PC-3 (cell line): ENCODE results near the gene ABLIM1. TPM values are rescaled to one million over a fixed set of nuclear protein-coding genes. Genes with fewer than 3 reads are reported as not detected.

ENCODE experiments used
- ATAC-seq: fragments of 200-7000 bp; cut with Tn5 transposase; 2 replicates; pipeline ENCODE4 v1.9.1; 2020; ENCODE audit warnings: mild to moderate bottlenecking, moderate library complexity
- BruUV-seq: library from RNA; stranded (reverse); fragments of 400-500 nt; replicated peaks from 2 replicates; lab custom pipeline; 2021; lab: Mats Ljungman, UMichigan
- CTCF ChIA-PET: fragments of 300-600 bp; sonication (Branson Sonifier 250); formaldehyde crosslinking; loops from one replicate; lab custom pipeline; 2022; ENCODE audit warnings: antibody characterized with exemption; lab: Charles Lee
- POLR2A ChIA-PET: fragments of 300-600 bp; sonication (Branson Sonifier 250); formaldehyde crosslinking; loops from one replicate; lab custom pipeline; 2022; ENCODE audit warnings: antibody characterized with exemption; ENCODE audit not compliant: unreplicated experiment; lab: Charles Lee
- DNase-seq: peaks from one replicate; pipeline ENCODE4 v3.0.0-alpha.2; 2015
- H2AFZ ChIP-seq: fragments of 300-600 bp; sonication (generic); 2 replicates; pipeline ENCODE4 v1.6.0; 2016; ENCODE audit warnings: antibody characterized with exemption, low read length
- H3F3A ChIP-seq: fragments of 300-600 bp; sonication (generic); one replicate; pipeline ENCODE4 v1.6.0; 2017; ENCODE audit warnings: antibody characterized with exemption, low read length, control low read depth, mild to moderate bottlenecking; ENCODE audit not compliant: unreplicated experiment
- H3K27ac ChIP-seq: fragments of 300-600 bp; sonication (generic); 2 replicates; pipeline ENCODE4 v1.5.1; 2016; ENCODE audit warnings: mild to moderate bottlenecking, low read length
- H3K27me3 ChIP-seq: fragments of 300-600 bp; sonication (generic); 2 replicates; pipeline ENCODE4 v1.6.1; 2016; ENCODE audit warnings: low read length, mixed read lengths
- H3K36me3 ChIP-seq: fragments of 300-600 bp; sonication (generic); 2 replicates; pipeline ENCODE4 v1.6.1; 2016; ENCODE audit warnings: low read depth, mixed run types, low read length, mixed read lengths
- H3K4me1 ChIP-seq: fragments of 300-600 bp; sonication (generic); 2 replicates; pipeline ENCODE4 v1.5.1; 2016; ENCODE audit warnings: low read length; ENCODE audit not compliant: insufficient read depth
- H3K4me2 ChIP-seq: fragments of 300-600 bp; sonication (generic); 2 replicates; pipeline ENCODE4 v1.6.0; 2016; ENCODE audit warnings: low read length
- H3K4me3 ChIP-seq: fragments of 300-600 bp; sonication (generic); 2 replicates; pipeline ENCODE4 v1.5.1; 2016; ENCODE audit warnings: mild to moderate bottlenecking, low read length, mixed read lengths
- H3K79me2 ChIP-seq: fragments of 300-600 bp; sonication (generic); 2 replicates; pipeline ENCODE4 v1.6.1; 2017; ENCODE audit warnings: low read length, mixed read lengths
- H3K9ac ChIP-seq: fragments of 300-600 bp; sonication (generic); 2 replicates; pipeline ENCODE4 v1.6.0; 2016; ENCODE audit warnings: mild to moderate bottlenecking, low read length
- H3K9me2 ChIP-seq: fragments of 300-600 bp; sonication (generic); replicated peaks from 2 replicates; pipeline ENCODE4 v1.6.1; 2016; ENCODE audit warnings: mixed run types, low read length, mixed read lengths
- H3K9me3 ChIP-seq: fragments of 300-600 bp; sonication (generic); 2 replicates; pipeline ENCODE4 v1.6.1; 2016; ENCODE audit warnings: low read length, mixed read lengths
- H4K20me1 ChIP-seq: fragments of 300-600 bp; sonication (generic); 2 replicates; pipeline ENCODE4 v1.6.1; 2016; ENCODE audit warnings: low read length, mixed read lengths
- EZH2 ChIP-seq: fragments of 300-600 bp; sonication (generic); IDR thresholded peaks from one replicate; pipeline ENCODE4 v1.6.1; 2017; ENCODE audit warnings: antibody characterized with exemption, mild to moderate bottlenecking, low read length; ENCODE audit not compliant: unreplicated experiment
- EZH2phosphoT487 ChIP-seq: fragments of 300-600 bp; sonication (generic); IDR thresholded peaks from 2 replicates; pipeline ENCODE4 v1.6.1; 2018; ENCODE audit warnings: mild to moderate bottlenecking, antibody characterized with exemption, low read length, borderline replicate concordance
- intact Hi-C: fragments of 100-400 bp; cut with micrococcal nuclease; formaldehyde crosslinking; loops from 2 replicates; pipeline ENCODE4 v1.9.0; 2023
- total RNA-seq: library from RNA; depleted of rRNA; stranded (reverse); fragments of >200 nt; gene quantifications from 2 replicates; pipeline ENCODE4 v1.2.3, GENCODE V29; 2014
- TF ChIP-seq, protein P1 (sequence below): fragments of 300-600 bp; sonication (generic); conservative IDR thresholded peaks from 2 replicates; pipeline ENCODE4 v1.5.1; 2017; ENCODE audit warnings: antibody characterized with exemption, low read depth, mild to moderate bottlenecking, low read length

ABLIM1 gene
- total RNA-seq, 1 experiment from 2014 or later = 12.3 TPM

DNA sequence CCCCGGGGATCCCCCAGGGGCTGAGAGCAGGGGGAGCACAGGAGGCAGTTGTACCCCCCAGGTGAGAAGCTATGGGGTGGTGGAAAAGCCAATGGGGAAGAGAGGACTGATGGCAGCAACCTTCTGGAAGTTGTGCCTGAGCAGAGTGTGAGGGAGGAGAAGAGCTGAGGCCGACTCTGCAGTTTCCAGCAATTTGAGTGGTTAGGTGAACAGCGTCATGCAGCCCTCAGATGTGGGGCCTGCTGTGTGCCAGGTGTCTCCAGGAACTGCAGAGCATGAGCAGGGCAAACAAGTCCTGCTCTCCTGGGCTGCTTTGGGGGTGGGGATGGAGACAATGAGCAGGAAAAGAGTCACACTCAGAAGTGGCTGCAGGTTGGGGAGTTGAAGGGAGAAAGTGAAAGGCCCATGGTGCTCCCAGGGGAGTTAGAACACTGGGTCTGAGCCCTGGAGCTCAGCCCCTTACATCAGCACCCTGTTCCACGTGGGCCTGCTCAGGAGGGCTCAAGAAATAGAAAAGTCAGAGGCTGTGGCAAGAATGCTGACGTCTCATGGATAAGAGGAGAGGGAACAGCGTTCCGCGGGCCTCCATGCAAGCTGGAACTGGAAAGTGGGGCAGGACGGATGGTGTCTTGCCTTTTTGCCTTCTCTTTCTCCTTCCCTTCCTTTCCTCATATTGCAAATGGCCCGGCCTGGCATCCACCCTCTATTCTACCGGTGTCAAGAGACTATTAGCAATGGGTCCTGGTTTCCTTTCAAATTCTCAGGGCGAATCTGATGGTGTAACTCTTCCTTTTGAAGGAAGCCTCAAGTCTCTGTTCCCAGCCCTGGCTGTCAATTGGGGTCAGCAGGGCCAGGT is 249.7 kb downstream of the ABLIM1 start:
- BruUV-seq = no TSS peak
- H3K4me1 ChIP-seq = peaks cover 18% of the 10 kb centered on the region
- no peak overlapping the region for H2AFZ ChIP-seq

DNA sequence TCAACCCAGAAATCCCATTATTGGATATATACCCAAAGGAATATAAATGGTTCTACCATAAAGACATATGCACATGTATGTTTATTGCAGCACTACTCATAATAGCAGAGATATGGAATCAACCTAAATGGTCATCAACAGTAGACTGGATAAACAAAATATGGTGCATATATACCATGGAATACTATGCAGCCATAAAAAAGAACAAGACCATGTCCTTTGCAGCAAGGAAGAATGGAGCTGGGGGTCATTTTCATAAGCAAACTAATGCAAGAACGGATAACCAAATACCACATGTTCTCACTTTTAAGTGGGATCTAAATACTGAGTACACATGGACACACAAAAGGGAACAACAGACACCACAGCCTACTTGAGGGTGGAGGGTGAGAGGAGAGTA is 251.6 kb downstream of the ABLIM1 start:
- Histone ChIP-seq H3K9me3 (no peaks in the 10 kb centered on the region), H3K9me2 (no peaks in the 10 kb centered on the region), H3K79me2 (no peaks in the 10 kb centered on the region), H3F3A (no peaks in the 10 kb centered on the region), H3K36me3 (no peaks in the 10 kb centered on the region), H4K20me1 (no peaks in the 10 kb centered on the region), H3K27me3 (0 out of 2 replicates have a peak, but pooled peaks cover 13% of the 10 kb centered on the region), H3K27ac (no peak overlapping the region), H3K4me2 (no peak overlapping the region), H3K4me1 (peaks cover 8% of the 10 kb centered on the region; the same call in 1 of the 2 replicates), H3K9ac (no peak overlapping the region), H3K4me3 (no peak overlapping the region), H2AFZ (no peak overlapping the region)
- ChIA-PET CTCF (no interaction called here), POLR2A (no interaction called here)
- BruUV-seq = no TSS peak
- intact Hi-C loops = no loop called here
- TF ChIP-seq EZH2phosphoT487 = no peak
- TF ChIP-seq, protein P1, sequence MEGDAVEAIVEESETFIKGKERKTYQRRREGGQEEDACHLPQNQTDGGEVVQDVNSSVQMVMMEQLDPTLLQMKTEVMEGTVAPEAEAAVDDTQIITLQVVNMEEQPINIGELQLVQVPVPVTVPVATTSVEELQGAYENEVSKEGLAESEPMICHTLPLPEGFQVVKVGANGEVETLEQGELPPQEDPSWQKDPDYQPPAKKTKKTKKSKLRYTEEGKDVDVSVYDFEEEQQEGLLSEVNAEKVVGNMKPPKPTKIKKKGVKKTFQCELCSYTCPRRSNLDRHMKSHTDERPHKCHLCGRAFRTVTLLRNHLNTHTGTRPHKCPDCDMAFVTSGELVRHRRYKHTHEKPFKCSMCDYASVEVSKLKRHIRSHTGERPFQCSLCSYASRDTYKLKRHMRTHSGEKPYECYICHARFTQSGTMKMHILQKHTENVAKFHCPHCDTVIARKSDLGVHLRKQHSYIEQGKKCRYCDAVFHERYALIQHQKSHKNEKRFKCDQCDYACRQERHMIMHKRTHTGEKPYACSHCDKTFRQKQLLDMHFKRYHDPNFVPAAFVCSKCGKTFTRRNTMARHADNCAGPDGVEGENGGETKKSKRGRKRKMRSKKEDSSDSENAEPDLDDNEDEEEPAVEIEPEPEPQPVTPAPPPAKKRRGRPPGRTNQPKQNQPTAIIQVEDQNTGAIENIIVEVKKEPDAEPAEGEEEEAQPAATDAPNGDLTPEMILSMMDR = no peak
- TF ChIP-seq EZH2 = no peak
- DNase-seq (no peak), ATAC-seq (no peak)

More for the DNA sequence above, 249.7 kb downstream of the ABLIM1 start:
- ATAC-seq = no peak
- H3K27ac ChIP-seq = no peak overlapping the region
- no peak for DNase-seq
- H3K9me3 ChIP-seq = no peaks in the 10 kb centered on the region
- H3K9ac ChIP-seq = no peak overlapping the region
- H3K9me2 ChIP-seq = no peaks in the 10 kb centered on the region
- no peaks in the 10 kb centered on the region for H4K20me1 ChIP-seq
- ChIA-PET CTCF (no interaction called here), POLR2A (no interaction called here)
- H3K4me3 ChIP-seq = no peak overlapping the region
- H3K4me2 ChIP-seq = no peak overlapping the region
- H3K27me3 ChIP-seq = 0 out of 2 replicates have a peak, but pooled peaks cover 8% of the 10 kb centered on the region
- no peak for TF ChIP-seq EZH2
- TF ChIP-seq, protein P1 = no peak
- TF ChIP-seq EZH2phosphoT487 = no peak
- H3K36me3 ChIP-seq = no peaks in the 10 kb centered on the region
- peaks cover 5% of the 10 kb centered on the region for H3F3A ChIP-seq
- intact Hi-C loops = no loop called here
- no peaks in the 10 kb centered on the region for H3K79me2 ChIP-seq

DNA sequence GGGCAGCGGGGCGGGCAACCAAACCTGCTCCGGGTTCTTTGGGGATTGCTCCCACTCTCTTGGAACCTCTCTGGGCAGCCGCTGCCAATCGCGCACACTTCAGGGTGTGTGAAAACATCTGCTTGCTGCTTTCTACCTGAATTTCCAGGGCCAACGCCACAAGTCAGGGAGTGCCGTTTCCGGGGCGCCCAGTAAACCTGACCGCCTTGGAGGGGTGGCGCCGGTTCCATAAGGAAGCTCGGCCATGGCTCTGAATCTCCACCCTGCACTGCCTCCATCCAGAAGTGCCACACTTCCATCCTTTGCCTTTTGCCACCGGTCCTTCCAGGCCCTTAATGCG is 253.1 kb downstream of the ABLIM1 start:
- TF ChIP-seq EZH2phosphoT487 = no peak
- TF ChIP-seq EZH2 = no peak
- TF ChIP-seq, protein P1 = no peak
- Histone ChIP-seq H3K9me3 (no peaks in the 10 kb centered on the region), H3F3A (no peaks in the 10 kb centered on the region), H3K9ac (no peak overlapping the region), H3K4me1 (peaks cover 8% of the 10 kb centered on the region; the same call in 1 of the 2 replicates), H2AFZ (no peak overlapping the region), H3K4me2 (peak overlapping the region; percentile 83), H3K79me2 (no peaks in the 10 kb centered on the region), H3K27me3 (0 out of 2 replicates have a peak, but pooled peaks cover 13% of the 10 kb centered on the region), H3K9me2 (no peaks in the 10 kb centered on the region), H3K36me3 (no peaks in the 10 kb centered on the region), H3K27ac (no peak overlapping the region), H4K20me1 (no peaks in the 10 kb centered on the region), H3K4me3 (no peak overlapping the region)
- DNase-seq (no peak), ATAC-seq (no peak)
- ChIA-PET CTCF (no interaction called here), POLR2A (no interaction called here)
- intact Hi-C loops = no loop called here
- BruUV-seq = no TSS peak
